Testis (tissue), 3 donors: ENCODE data around the gene MGLL. TPM values are rescaled to one million over a fixed set of nuclear protein-coding genes. Genes with fewer than 3 reads are reported as not detected.

Experiments used
- DNase-seq: peaks from one replicate; pipeline ENCODE4 v3.0.0-alpha.2; 2019
- H3K27ac ChIP-seq, 2 donors: fragments of 200-600 bp; sonication (generic); one replicate each; pipeline ENCODE4 v1.5.1; 2019
- H3K27me3 ChIP-seq: fragments of 200-600 bp; sonication (generic); one replicate; pipeline ENCODE4 v1.5.1; 2019
- H3K36me3 ChIP-seq: fragments of 200-600 bp; sonication (generic); one replicate; pipeline ENCODE4 v1.5.1; 2017; ENCODE audit warnings: low read depth; ENCODE audit errors: missing control alignments
- H3K4me1 ChIP-seq: fragments of 200-600 bp; sonication (generic); one replicate; pipeline ENCODE4 v1.5.1; 2019
- H3K4me3 ChIP-seq, 2 donors: fragments of 200-600 bp; sonication (generic); one replicate each; pipeline ENCODE4 v1.5.1; 2017 to 2019
- H3K9me3 ChIP-seq: fragments of 200-600 bp; sonication (generic); one replicate; pipeline ENCODE4 v1.5.1; 2017
- POLR2A ChIP-seq: fragments of 450-650 bp; IDR thresholded peaks from one replicate; pipeline ENCODE4 v1.6.1; 2017; ENCODE audit warnings: antibody characterized with exemption, mild to moderate bottlenecking, moderate library complexity
- WGBS, 2 donors: methylation state at CpG; one replicate each; pipeline ENCODE4 v1.1.5; 2018; 5-methylcytosine and 5-hydroxymethylcytosine counted together
- intact Hi-C: fragments of 100-400 bp; cut with DNase I; formaldehyde crosslinking; loops from one replicate; pipeline ENCODE4 v1.15.1; 2023; ENCODE audit warnings: low total_unique reads
- polyA plus RNA-seq: library from polyadenylated mRNA; stranded (reverse); fragments of 350-450 nt; fragmentation: Illumina TruSeq; extraction: RNeasy Lipid Tissue Mini Kit (QIAGEN cat#74804); gene quantifications from one replicate; pipeline ENCODE4 v1.2.3, GENCODE V29; 2014; ENCODE audit warnings: low read depth, low replicate concordance; ENCODE audit not compliant: insufficient read depth
- total RNA-seq, 2 donors: library from RNA; depleted of rRNA; stranded (reverse); fragments of >200 nt; gene quantifications; one replicate each; pipeline ENCODE4 v1.2.3, GENCODE V29; 2016
- TF ChIP-seq, protein P1 (sequence below), 3 experiments: fragments of 450-650 bp in 2 of 3; fragments of 200-600 bp in 1 of 3; sonication (generic) in 1 of 3; IDR thresholded peaks; one replicate each; pipeline ENCODE4 v1.5.1; 2016 to 2019; ENCODE audit warnings: antibody characterized with exemption in 3 of 3, mild to moderate bottlenecking in 2 of 3, moderate library complexity in 1 of 3

The MGLL gene
- total and polyA plus RNA-seq, 3 donors from 2014 or later = 18.3 to 26.0 (median 19.2) TPM

DNA sequence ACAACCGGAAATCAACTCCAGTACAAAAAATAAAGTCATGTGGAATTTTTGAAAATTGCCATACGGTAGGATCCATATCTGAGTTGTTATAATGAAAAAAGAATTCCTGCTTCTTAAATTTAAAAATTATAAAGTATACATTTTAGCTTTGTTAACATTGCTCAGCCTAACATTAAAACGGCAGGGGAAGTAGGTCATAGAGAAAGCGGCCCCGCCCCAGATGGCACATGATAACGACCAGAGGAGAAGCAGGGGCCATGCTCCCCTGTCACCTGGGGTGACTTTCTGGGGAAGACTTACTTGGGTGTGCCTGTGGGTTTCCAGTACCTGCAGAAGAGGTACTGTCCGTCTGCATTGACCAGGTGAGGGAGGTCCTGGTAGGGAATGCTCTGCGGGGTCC, 921 bp downstream of the MGLL start:
- intact Hi-C loops = loop anchor here (5.0 kb wide), 1 partner anchor 129 kb away; no protein-coding TSS in a partner anchor
- Histone ChIP-seq H3K4me1 (peaks cover 9% of the 10 kb centered on the region), H3K4me3 (no peak overlapping the region), H3K27ac (peak overlapping the region in 1 of 2 donors; percentile 86), H3K27me3 (no peaks in the 10 kb centered on the region), H3K36me3 (no peaks in the 10 kb centered on the region), H3K9me3 (no peaks in the 10 kb centered on the region)
- TF ChIP-seq, protein P1, sequence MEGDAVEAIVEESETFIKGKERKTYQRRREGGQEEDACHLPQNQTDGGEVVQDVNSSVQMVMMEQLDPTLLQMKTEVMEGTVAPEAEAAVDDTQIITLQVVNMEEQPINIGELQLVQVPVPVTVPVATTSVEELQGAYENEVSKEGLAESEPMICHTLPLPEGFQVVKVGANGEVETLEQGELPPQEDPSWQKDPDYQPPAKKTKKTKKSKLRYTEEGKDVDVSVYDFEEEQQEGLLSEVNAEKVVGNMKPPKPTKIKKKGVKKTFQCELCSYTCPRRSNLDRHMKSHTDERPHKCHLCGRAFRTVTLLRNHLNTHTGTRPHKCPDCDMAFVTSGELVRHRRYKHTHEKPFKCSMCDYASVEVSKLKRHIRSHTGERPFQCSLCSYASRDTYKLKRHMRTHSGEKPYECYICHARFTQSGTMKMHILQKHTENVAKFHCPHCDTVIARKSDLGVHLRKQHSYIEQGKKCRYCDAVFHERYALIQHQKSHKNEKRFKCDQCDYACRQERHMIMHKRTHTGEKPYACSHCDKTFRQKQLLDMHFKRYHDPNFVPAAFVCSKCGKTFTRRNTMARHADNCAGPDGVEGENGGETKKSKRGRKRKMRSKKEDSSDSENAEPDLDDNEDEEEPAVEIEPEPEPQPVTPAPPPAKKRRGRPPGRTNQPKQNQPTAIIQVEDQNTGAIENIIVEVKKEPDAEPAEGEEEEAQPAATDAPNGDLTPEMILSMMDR (IDR thresholded peaks at IDR 0.05) = no peak
- no peak for TF ChIP-seq POLR2A
- 44 to 55% methylated on average over 8 of the region's 8 CpGs for WGBS, 2 donors
- no peak for DNase-seq

GRCh38 chr3:127820826-127821313, 1.4 kb downstream of the MGLL start:
- Histone ChIP-seq H3K36me3 (no peaks in the 10 kb centered on the region), H3K4me3 (no peak overlapping the region), H3K27me3 (no peaks in the 10 kb centered on the region), H3K27ac (peak overlapping the region in 1 of 2 donors; percentile 86), H3K9me3 (no peaks in the 10 kb centered on the region), H3K4me1 (peaks cover 9% of the 10 kb centered on the region)
- WGBS, 2 donors = 52 to 61% methylated on average over 1 of the region's 1 CpG
- DNase-seq = no peak
- TF ChIP-seq, protein P1 (IDR thresholded peaks at IDR 0.05) = no peak
- TF ChIP-seq POLR2A = no peak
- intact Hi-C loops = loop anchor here (5.0 kb wide), 1 partner anchor 129 kb away; no protein-coding TSS in a partner anchor

DNA sequence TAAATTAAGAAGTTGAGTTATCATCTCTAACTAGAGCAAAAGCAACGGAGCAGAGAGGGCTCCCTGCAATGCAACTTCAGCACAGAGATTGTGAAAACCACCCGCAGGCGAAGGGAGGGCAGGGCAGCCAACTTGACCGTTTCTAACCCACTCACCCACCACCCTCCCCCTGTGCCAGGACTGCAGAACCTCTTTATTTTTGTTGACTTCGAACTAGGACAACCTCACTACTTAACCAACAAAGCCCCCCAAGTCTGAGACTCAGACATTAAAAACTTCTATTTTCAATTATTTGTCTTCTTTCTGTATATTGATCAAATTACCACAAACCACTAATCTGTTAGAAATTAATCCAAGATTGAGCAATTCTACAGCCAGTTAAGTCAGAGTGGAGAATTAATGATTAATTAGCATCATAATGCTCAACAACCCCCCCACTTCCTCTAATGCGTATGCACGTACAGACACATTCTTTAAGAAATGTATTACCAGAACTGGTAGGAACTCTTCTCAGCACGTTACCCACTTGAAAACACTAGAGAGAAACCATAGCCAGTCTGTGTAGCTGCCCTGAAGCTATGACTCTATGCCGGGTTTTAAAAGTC, 2.0 kb downstream of the MGLL start:
- TF ChIP-seq, protein P1 (IDR thresholded peaks at IDR 0.05) = peak in 1 of 3 experiments; percentile 26
- no peak for TF ChIP-seq POLR2A
- WGBS, 2 donors = 57 to 68% methylated on average over 9 of the region's 9 CpGs
- Histone ChIP-seq H3K36me3 (no peaks in the 10 kb centered on the region), H3K27me3 (no peaks in the 10 kb centered on the region), H3K27ac (peak overlapping the region in 1 of 2 donors; percentile 86), H3K4me1 (peaks cover 9% of the 10 kb centered on the region), H3K9me3 (no peaks in the 10 kb centered on the region), H3K4me3 (no peak overlapping the region)
- intact Hi-C loops = loop anchor here (5.0 kb wide), 1 partner anchor 128 kb away; no protein-coding TSS in a partner anchor
- no peak for DNase-seq

- Histone ChIP-seq H3K4me1 (peaks cover 9% of the 10 kb centered on the region), H3K27me3 (no peaks in the 10 kb centered on the region), H3K4me3 (no peak overlapping the region), H3K36me3 (no peaks in the 10 kb centered on the region), H3K9me3 (no peaks in the 10 kb centered on the region), H3K27ac (no peak overlapping the region)
- intact Hi-C loops = loop anchor here (5.0 kb wide), 1 partner anchor 127 kb away; no protein-coding TSS in a partner anchor
- WGBS, 2 donors = 76 to 100% methylated on average over 2 of the region's 2 CpGs
- DNase-seq = no peak
- TF ChIP-seq, protein P1 (IDR thresholded peaks at IDR 0.05) = no peak
- TF ChIP-seq POLR2A = no peak
These were observed 2.7 kb downstream of the MGLL start for GRCh38 chr3:127819656-127820055.
